ENCODE data around the gene MRPS10.

The MRPS10 gene

DNA sequence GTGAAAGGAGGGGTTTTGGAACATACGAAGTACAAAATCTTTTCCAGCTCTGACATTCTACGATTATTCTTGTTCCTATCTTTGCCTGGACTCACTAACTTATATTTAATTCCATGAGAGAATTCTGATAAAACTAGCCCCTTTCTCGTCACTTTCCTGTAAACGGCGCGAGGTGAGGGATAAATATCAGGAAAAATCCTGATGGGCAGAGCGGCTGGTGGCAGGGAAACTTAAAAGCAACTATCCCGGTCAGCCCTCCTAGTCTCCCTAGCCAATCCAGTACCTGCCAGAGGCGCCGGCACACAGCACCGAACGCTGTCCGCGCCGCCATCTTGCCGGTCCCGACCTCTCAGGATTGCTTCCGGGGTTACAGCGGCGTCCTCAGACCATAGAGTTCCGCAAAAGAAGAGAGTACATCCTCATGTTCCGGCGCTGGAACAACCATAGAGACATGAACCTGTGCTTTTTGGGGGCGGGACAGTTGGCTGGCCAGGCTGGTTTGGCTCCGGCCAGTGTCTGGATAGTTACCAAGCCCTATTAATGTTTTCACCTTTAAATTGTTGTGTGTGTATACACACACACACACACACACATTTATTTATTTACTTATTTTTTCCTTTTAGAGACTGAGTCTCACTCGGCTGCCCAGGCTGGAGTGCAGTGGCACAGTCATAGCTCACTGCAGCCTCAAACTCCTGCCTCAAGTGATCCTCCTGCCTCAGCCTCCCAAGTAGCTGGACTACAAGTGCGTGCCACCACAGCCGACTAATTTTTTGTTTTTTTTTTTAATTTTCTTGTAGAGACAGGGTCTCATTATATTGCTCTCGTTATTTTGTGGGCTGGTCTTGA is at the start of gene MRPS10:
Gene MRPS10 (minus strand): TSS at position 343 of the 849 bp plus-strand sequence. CDS start 12 bp downstream, at position 331.
- DNase-seq (ENCODE audit: low read depth in 2 of 2): peak; percentile 84 to 89

DNA sequence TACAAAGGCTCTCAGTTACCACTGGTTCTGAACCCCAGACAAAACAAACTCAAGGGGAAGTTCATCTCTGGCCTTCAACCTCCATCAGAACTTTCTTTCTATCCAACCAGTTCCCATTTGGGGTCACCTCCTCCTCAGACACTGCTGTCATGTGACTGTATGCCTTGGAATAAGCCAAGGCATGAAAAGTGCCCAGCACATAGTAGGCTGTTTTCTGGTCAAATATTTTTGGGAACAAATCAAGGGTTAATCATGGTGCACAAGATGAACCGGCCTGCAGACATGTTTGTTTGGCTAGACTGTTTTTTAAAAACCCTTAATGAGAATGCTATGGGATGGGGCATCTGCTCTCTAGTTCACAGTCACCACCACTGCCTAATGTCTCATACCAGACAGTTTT is 48.9 kb upstream of the MRPS10 start:
- no peak for DNase-seq (ENCODE audit: low read depth in 2 of 2)

DNA sequence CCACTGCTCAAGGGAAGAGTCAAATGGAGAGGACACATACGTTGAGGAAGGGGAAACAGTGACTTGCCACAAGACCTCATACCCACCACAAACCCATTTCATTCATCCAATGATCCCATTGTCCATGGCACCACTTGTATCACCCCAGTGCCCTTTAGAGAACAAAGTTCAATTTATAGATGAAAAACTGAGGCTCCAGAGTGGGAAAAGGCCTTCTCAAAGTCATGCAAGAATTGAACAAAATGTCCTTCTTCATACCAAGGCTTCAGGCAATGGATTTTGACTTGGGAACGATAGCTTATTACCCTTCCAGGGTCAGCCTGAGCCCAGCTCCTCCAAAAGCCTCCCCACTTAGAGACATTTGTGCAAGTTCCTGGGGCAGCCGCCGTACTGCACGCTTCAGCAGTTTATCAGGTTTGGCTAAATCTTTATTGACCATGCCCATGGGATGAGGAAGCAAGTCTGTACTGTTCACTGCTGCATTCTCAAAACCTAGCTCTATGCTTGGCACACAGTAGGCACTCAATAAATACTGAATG is 47.3 kb upstream of the MRPS10 start:
- DNase-seq (ENCODE audit: low read depth in 2 of 2): no peak

DNA sequence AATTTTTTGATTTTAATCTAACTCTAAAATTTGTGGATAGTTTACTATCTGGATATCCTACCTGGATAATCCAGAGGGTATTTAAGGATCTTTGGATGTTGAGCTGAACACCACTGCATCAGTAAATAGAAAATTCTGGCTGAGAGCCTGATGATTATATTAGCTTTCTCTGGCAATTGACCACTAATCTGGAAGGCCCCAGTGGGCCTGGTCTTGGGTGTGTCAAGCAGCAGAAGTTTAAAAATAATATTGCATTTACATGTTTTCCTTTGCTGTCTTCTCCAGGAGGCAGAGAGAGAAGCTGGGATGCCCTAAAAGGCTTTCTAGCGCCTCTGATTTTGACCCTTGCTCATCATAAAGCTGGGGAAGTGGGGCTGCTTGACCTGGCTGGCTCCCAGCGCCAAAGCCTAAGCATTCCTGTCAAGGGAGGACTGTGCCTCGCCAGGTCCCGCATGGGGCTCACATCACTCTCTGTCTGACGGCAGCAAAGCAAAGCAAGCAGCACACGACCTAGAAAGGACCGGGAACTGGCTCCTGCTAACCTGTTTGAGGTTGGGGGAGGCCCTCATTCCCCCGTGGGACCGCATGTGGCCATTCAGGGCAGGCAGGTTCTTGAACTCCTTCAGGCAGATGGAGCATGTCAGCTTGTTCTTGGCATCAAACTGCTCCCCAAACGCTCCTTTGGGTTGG is 46.6 kb upstream of the MRPS10 start:
- no peak for DNase-seq (ENCODE audit: low read depth in 2 of 2)

- DNase-seq (ENCODE audit: low read depth in 2 of 2): no peak
Observed at GRCh38 chr6:42263165-42263728, 45.6 kb upstream of the MRPS10 start.

GRCh38 chr6:42260972-42261371 is 43.3 kb upstream of the MRPS10 start:
- no peak for DNase-seq (ENCODE audit: low read depth in 2 of 2)

GRCh38 chr6:42260396-42260888 is 42.8 kb upstream of the MRPS10 start:
- no peak for DNase-seq (ENCODE audit: low read depth in 2 of 2)

DNA sequence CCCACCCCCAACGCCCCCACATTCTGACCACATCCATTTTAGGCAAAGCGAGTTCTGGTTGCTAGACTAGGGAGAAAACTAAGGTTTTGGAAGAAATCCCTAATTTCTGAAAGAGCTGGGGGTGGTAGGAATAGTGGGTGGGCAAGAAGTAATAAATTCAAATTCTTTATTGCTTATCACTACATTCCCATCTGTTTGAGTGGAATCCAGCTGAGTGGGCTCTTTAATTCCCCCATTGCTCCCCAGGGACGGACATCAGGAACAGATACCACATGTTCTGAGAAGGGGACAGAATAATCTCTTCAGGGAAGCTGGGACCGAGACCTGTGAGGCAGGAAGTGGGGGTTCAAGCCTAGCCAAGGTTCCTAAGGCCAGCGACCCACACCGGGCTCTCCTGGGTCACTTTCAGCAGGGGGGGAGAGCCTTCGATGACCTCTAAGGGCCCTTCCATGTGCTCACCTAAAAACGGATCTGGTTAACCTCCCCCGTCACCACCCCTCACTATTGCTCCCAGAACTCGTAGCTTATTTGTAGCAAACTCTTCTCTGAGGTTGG is 42.3 kb upstream of the MRPS10 start:
- DNase-seq (ENCODE audit: low read depth in 2 of 2): no peak

DNA sequence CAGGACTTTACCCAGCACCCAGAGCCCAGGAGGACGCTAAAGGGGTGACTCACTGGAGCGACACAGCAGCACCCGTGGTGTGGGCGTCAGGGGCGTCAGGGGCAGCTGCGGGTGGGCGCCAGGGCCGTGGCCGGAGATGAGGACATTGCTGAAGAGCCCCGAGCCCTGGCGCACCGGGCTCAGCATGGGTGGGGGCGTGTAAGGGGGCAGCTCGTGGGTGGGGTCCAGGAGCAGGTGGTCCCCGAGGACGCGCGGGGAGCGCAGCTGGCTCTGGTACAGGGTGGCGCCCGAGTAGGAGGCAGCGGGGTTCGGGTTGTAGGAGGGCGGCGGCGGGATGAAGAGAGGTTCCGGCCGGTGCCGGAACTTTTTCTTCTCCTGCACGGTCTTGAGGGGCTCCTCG is 41.6 kb upstream of the MRPS10 start:
- DNase-seq (ENCODE audit: low read depth in 2 of 2): no peak

GRCh38 chr6:42257614-42258013 is 40.0 kb upstream of the MRPS10 start:
- no peak for DNase-seq (ENCODE audit: low read depth in 2 of 2)

GRCh38 chr6:42257063-42257462 is 39.4 kb upstream of the MRPS10 start:
- DNase-seq (ENCODE audit: low read depth in 2 of 2): no peak

- no peak for DNase-seq (ENCODE audit: low read depth in 2 of 2)
Observed at GRCh38 chr6:42255050-42255449, 37.4 kb upstream of the MRPS10 start.

GRCh38 chr6:42254505-42254904 is 36.8 kb upstream of the MRPS10 start:
- no peak for DNase-seq (ENCODE audit: low read depth in 2 of 2)

GRCh38 chr6:42251911-42252637 is 34.4 kb upstream of the MRPS10 start:
- DNase-seq (ENCODE audit: low read depth in 2 of 2): no peak

DNA sequence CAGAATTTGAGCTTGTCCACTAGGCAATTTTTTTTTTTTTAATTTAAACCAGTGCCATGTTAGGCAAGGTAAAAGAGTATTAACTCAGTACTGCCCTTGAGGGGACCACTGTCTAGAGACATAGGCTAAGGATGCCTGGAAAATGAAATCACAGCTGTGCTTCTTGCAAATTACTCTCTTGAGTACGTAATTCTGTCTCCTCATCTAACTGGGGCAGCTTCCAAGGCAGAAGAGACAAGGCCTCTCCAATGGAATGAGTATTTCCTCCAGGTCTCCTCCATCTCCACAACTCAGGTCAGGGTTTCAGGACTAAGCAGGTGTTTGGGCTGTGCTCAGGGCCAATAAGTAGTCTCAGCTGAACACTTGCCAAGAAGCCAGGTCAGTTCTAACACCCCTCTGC is 33.8 kb upstream of the MRPS10 start:
- no peak for DNase-seq (ENCODE audit: low read depth in 2 of 2)

DNA sequence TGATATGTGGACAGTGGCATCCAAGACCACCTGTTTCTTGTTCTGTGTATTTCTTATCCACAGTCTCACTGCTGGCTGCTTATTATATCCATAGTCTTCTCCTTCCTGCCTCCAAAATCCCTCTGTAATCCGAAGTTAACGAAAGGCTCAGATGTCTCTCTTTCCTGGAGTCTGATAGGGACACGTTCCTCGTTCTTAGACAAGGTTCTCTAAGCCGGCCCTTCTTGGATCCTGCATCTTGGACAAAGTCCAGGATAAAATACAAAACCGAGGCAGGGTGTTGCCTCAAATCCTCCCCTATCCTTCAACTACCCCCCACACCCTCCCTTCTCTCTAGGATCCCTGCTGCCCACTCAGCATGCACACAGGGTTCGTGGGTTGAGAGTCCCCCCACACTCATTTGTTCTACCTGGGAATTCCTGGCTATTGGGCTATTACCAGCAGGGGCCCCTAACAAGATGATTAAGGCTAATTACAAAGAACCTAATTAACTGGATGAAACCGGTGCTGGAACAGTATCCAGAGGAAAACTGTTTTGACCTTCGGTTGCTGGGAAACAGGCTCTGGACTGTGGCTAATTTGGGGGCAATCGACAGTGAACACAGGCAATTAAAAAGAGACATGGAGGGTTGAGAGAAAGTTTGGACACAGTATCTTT is 32.7 kb upstream of the MRPS10 start:
- no peak for DNase-seq (ENCODE audit: low read depth in 2 of 2)

- no peak for DNase-seq (ENCODE audit: low read depth in 2 of 2)
Observed at GRCh38 chr6:42249279-42249678, 31.6 kb upstream of the MRPS10 start.

DNA sequence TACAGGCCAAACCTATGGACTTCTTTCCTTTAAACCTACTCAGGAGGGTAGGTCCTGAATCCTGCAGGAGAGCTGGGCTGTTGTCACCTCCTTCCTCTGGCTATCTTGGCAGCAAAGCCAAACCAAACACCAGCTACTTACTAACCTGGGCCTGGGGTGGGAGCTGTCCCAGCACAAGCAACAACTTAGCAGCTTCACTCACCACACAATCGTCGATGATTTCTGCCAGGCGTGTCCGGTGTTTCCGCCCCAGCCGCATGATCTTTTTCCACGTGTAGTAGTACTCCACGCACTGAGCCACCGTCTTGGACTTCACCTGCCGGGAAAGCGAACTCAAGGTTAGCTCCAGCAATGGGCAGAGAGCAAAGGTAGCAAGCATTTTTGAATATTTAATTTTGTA is 25.4 kb upstream of the MRPS10 start:
- no peak for DNase-seq (ENCODE audit: low read depth in 2 of 2)

GRCh38 chr6:42241915-42242314 is 24.3 kb upstream of the MRPS10 start:
- no peak for DNase-seq (ENCODE audit: low read depth in 2 of 2)

- DNase-seq (ENCODE audit: low read depth in 2 of 2): no peak
Observed at GRCh38 chr6:42239736-42240375, 22.2 kb upstream of the MRPS10 start.

All from stimulated activated CD4-positive, alpha-beta T cell treated with anti-CD3 and anti-CD28 coated beads, Interleukin-12 subunit alpha, Interleukin-12 subunit beta, amount 100 ng/mL, for 24 hours (primary cell).